Ishikawa (cell line): Measurements from ENCODE around the gene TNFRSF12A.
A peak's percentile ranks its signal among the peaks of the same experiment; 100 is the strongest.

Experiments
- CEBPB ChIP-seq: IDR thresholded peaks from 2 replicates; pipeline ENCODE4 v1.6.1; 2012
- CREB1 ChIP-seq: IDR thresholded peaks from 2 replicates; pipeline ENCODE4 v1.6.1; 2012; ENCODE audit warnings: low read depth
- EGR1 ChIP-seq: IDR thresholded peaks from 2 replicates; pipeline ENCODE4 v1.6.1; 2012
- EP300 ChIP-seq: IDR thresholded peaks from 2 replicates; pipeline ENCODE4 v1.6.1; 2012; ENCODE audit warnings: borderline replicate concordance
- FOXM1 ChIP-seq: IDR thresholded peaks from 2 replicates; pipeline ENCODE4 v1.6.1; 2012; ENCODE audit warnings: low read depth, borderline replicate concordance
- MAX ChIP-seq: IDR thresholded peaks from 2 replicates; pipeline ENCODE4 v1.6.1; 2012
- NFIC ChIP-seq: IDR thresholded peaks from 2 replicates; pipeline ENCODE4 v1.6.1; 2012
- RAD21 ChIP-seq: IDR thresholded peaks from 2 replicates; pipeline ENCODE4 v1.6.1; 2012; ENCODE audit warnings: low read depth
- REST ChIP-seq: IDR thresholded peaks from 2 replicates; pipeline ENCODE4 v1.6.1; 2012; ENCODE audit warnings: low read depth, mild to moderate bottlenecking
- TAF1 ChIP-seq: IDR thresholded peaks from 2 replicates; pipeline ENCODE4 v1.6.1; 2012; ENCODE audit warnings: low read depth, mild to moderate bottlenecking
- TCF12 ChIP-seq: IDR thresholded peaks from 2 replicates; pipeline ENCODE4 v1.6.1; 2012; ENCODE audit warnings: low read depth
- TEAD4 ChIP-seq: IDR thresholded peaks from 2 replicates; pipeline ENCODE4 v1.6.1; 2012
- USF1 ChIP-seq: IDR thresholded peaks from 2 replicates; pipeline ENCODE4 v1.6.1; 2012
- YY1 ChIP-seq: IDR thresholded peaks from 2 replicates; pipeline ENCODE4 v1.6.1; 2012; ENCODE audit warnings: low read depth
- ZBTB7A ChIP-seq: IDR thresholded peaks from 2 replicates; pipeline ENCODE4 v1.6.1; 2012; ENCODE audit warnings: low read depth

The TNFRSF12A gene

GRCh38 chr16:3035972-3036725, 16.0 kb downstream of the TNFRSF12A start:
- TF ChIP-seq ZBTB7A (peak; percentile 75), NFIC (0 out of 2 replicates have a peak, but pooled peaks have one; percentile 16), TAF1 (no peak)

- TF ChIP-seq NFIC (no peak), TAF1 (peak; percentile 40; the same call in 1 of the 2 replicates), TCF12 (0 out of 2 replicates have a peak, but pooled peaks have one; percentile 17), TEAD4 (no peak), RAD21 (no peak), ZBTB7A (peak; percentile 8; the same call in 1 of the 2 replicates), CREB1 (no peak)
These were observed 16.7 kb downstream of the TNFRSF12A start, which contains the start of gene BICDL2 for GRCh38 chr16:3036726-3037315. BICDL2 (minus strand) TSS chr16:3036944; CDS start chr16:3035496, 1,448 bp downstream.

- no peak for TF ChIP-seq EGR1
- no peak for TF ChIP-seq FOXM1
- TF ChIP-seq CREB1, result no peak
- peak; percentile 27; the same call in 1 of the 2 replicates for TF ChIP-seq USF1
- 0 out of 2 replicates have a peak, but pooled peaks have one; percentile 23 for TF ChIP-seq EP300
- 0 out of 2 replicates have a peak, but pooled peaks have one; percentile 23 for TF ChIP-seq TCF12
- no peak for TF ChIP-seq ZBTB7A
- 0 out of 2 replicates have a peak, but pooled peaks have one; percentile 14 for TF ChIP-seq TEAD4
- TF ChIP-seq CEBPB, result peak; percentile 98
- no peak for TF ChIP-seq YY1
- TF ChIP-seq TAF1, result no peak
- no peak; the same call in 1 of the 2 replicates for TF ChIP-seq MAX
- TF ChIP-seq NFIC, result peak; percentile 88
- TF ChIP-seq REST, result no peak
- no peak for TF ChIP-seq RAD21
These were observed 18.1 kb downstream of the TNFRSF12A start for GRCh38 chr16:3038256-3038655.

- TF ChIP-seq ZBTB7A (no peak), RAD21 (no peak), YY1 (no peak), TCF12 (no peak), CEBPB (no peak), TEAD4 (no peak)
These were observed 18.7 kb downstream of the TNFRSF12A start for GRCh38 chr16:3038896-3039295.

- no peak for TF ChIP-seq EP300
- no peak for TF ChIP-seq CEBPB
- no peak for TF ChIP-seq ZBTB7A
- TF ChIP-seq FOXM1, result no peak
These were observed 22.2 kb downstream of the TNFRSF12A start for GRCh38 chr16:3042376-3042775.

GRCh38 chr16:3044708-3045107, 24.5 kb downstream of the TNFRSF12A start:
- TF ChIP-seq CREB1, result no peak
- TF ChIP-seq EGR1, result no peak
- no peak for TF ChIP-seq TCF12
- no peak for TF ChIP-seq YY1
- no peak for TF ChIP-seq REST
- TF ChIP-seq TEAD4, result no peak
- TF ChIP-seq RAD21, result no peak
- no peak for TF ChIP-seq MAX
- TF ChIP-seq FOXM1, result no peak
- no peak for TF ChIP-seq USF1
- TF ChIP-seq CEBPB, result no peak
- TF ChIP-seq EP300, result no peak
- no peak for TF ChIP-seq TAF1
- no peak for TF ChIP-seq ZBTB7A
- TF ChIP-seq NFIC, result no peak
